ENCODE measurements around the gene SLC6A4. TPM values are rescaled to one million over a fixed set of nuclear protein-coding genes. Genes with fewer than 3 reads are reported as not detected.

Gene SLC6A4
- total and polyA plus RNA-seq, 8 donors: 0.38 to 52.3 (median 1.4) TPM

GRCh38 chr17:30238003-30238344 is 2.5 kb upstream of the SLC6A4 start:
- no peak for ATAC-seq
- Histone ChIP-seq H3K4me1 (peaks cover 7 to 36% of the 10 kb centered on the region in 2 donors), H3K27me3 (peaks cover 31 to 63% of the 10 kb centered on the region in 2 donors), H3K36me3 (no peaks in the 10 kb centered on the region), H3K9me3 (no peaks in the 10 kb centered on the region), H3K4me3 (peak overlapping the region in 1 of 2 donors; percentile 13), H3K27ac (peak overlapping the region in 1 of 2 donors; percentile 45)
- TF ChIP-seq CTCF (IDR thresholded peaks at IDR 0.05): no peak
- no peak for DNase-seq
- intact Hi-C loops (cut with DNase I): no loop called here

- Histone ChIP-seq H3K27ac (peak overlapping the region in 1 of 2 donors; percentile 45), H3K9me3 (no peaks in the 10 kb centered on the region), H3K4me1 (peaks cover 7 to 36% of the 10 kb centered on the region in 2 donors), H3K4me3 (peak overlapping the region in 1 of 2 donors; percentile 13), H3K27me3 (peaks cover 31 to 68% of the 10 kb centered on the region in 2 donors), H3K36me3 (no peaks in the 10 kb centered on the region)
- ATAC-seq: peak; percentile 8
- no peak for TF ChIP-seq CTCF (IDR thresholded peaks at IDR 0.05)
- DNase-seq: no peak
- intact Hi-C loops (cut with DNase I): no loop called here
Measured at GRCh38 chr17:30237296-30238002, 2.0 kb upstream of the SLC6A4 start.

- peak overlapping the region in 1 of 2 donors; percentile 24 for H3K4me3 ChIP-seq
- H3K27me3 ChIP-seq: peaks cover 31 to 68% of the 10 kb centered on the region in 2 donors
- H3K4me1 ChIP-seq: peaks cover 7 to 36% of the 10 kb centered on the region in 2 donors
- no peaks in the 10 kb centered on the region for H3K36me3 ChIP-seq
- H3K9me3 ChIP-seq: no peaks in the 10 kb centered on the region
- H3K27ac ChIP-seq: peak overlapping the region in 1 of 2 donors; percentile 58
- ATAC-seq (peak; percentile 75), DNase-seq (peak in 3 of 4 donors; percentile 48 to 89 (median 53))
- intact Hi-C loops (cut with DNase I): no loop called here
- TF ChIP-seq CTCF (IDR thresholded peaks at IDR 0.05): no peak
Measured at GRCh38 chr17:30236766-30237165, 1.3 kb upstream of the SLC6A4 start.

- Histone ChIP-seq H3K4me3 (peak overlapping the region; percentile 24 to 39), H3K27ac (peak overlapping the region; percentile 0 to 58), H3K36me3 (no peaks in the 10 kb centered on the region), H3K4me1 (peaks cover 7 to 36% of the 10 kb centered on the region in 2 donors), H3K27me3 (peaks cover 31 to 68% of the 10 kb centered on the region in 2 donors), H3K9me3 (no peaks in the 10 kb centered on the region)
- ATAC-seq (no peak), DNase-seq (no peak)
- no peak for TF ChIP-seq CTCF (IDR thresholded peaks at IDR 0.05)
- intact Hi-C loops (cut with DNase I): no loop called here
Measured at GRCh38 chr17:30236297-30236624, 764 bp upstream of the SLC6A4 start.

GRCh38 chr17:30234964-30235363 is 533 bp downstream of the SLC6A4 start:
- H3K4me3 ChIP-seq: peak overlapping the region; percentile 24 to 39
- DNase-seq (no peak), ATAC-seq (no peak)
- no peaks in the 10 kb centered on the region for H3K36me3 ChIP-seq
- H3K4me1 ChIP-seq: peaks cover 7 to 48% of the 10 kb centered on the region in 2 donors
- H3K27me3 ChIP-seq: peaks cover 31 to 68% of the 10 kb centered on the region in 2 donors
- TF ChIP-seq CTCF (IDR thresholded peaks at IDR 0.05): no peak
- H3K27ac ChIP-seq: peak overlapping the region in 1 of 2 donors; percentile 58
- intact Hi-C loops (cut with DNase I): no loop called here
- no peaks in the 10 kb centered on the region for H3K9me3 ChIP-seq
